K562 (cell line): Measurements from ENCODE around the gene HOXB4. TPM values are rescaled to one million over a fixed set of nuclear protein-coding genes. Genes with fewer than 3 reads are reported as not detected.
A peak's percentile ranks its signal among the peaks of the same experiment; 100 is the strongest.

Experiments
- BRD9 ChIP-seq: fragments of 450-650 bp; IDR thresholded peaks from 2 replicates; pipeline ENCODE4 v1.6.1; 2018; ENCODE audit warnings: low read depth; ENCODE audit not compliant: partially characterized antibody
- E2F6 ChIP-seq, 2 experiments: IDR thresholded peaks; 2 replicates each; pipeline ENCODE4 v1.6.1; 2011; ENCODE audit warnings: borderline replicate concordance in 1 of 2, control low read depth in 1 of 2, low read depth in 1 of 2, low read length in 1 of 2, mild to moderate bottlenecking in 1 of 2, mixed read lengths in 1 of 2, moderate library complexity in 1 of 2; ENCODE audit not compliant: insufficient read depth in 1 of 2, insufficient read length in 1 of 2, poor library complexity in 1 of 2, severe bottlenecking in 1 of 2; ENCODE audit errors: extremely low read depth in 1 of 2
- FOS ChIP-seq: IDR thresholded peaks from 3 replicates; pipeline ENCODE4 v1.6.1; 2011; ENCODE audit not compliant: insufficient read length; ENCODE audit errors: extremely low read depth
- KDM5B ChIP-seq: fragments of 200-600 bp; sonication (generic); IDR thresholded peaks from 2 replicates; pipeline ENCODE4 v1.6.1; 2012; ENCODE audit warnings: low read depth, mild to moderate bottlenecking, moderate library complexity, low read length, control low read depth, inconsistent platforms; ENCODE audit not compliant: insufficient replicate concordance
- PTTG1 ChIP-seq: fragments of 450-650 bp; IDR thresholded peaks from 2 replicates; pipeline ENCODE4 v1.6.1; 2016; ENCODE audit warnings: low read depth, mild to moderate bottlenecking, missing genetic modification characterization, missing compliant biosample characterization
- ZBTB7A ChIP-seq: IDR thresholded peaks from 2 replicates; pipeline ENCODE4 v1.6.1; 2011; ENCODE audit warnings: low read depth, mild to moderate bottlenecking, low read length, moderate library complexity, borderline replicate concordance; ENCODE audit not compliant: control insufficient read depth
- ZNF512 ChIP-seq: IDR thresholded peaks from 2 replicates; pipeline ENCODE4 v1.6.1; 2016; ENCODE audit warnings: missing genetic modification characterization, missing compliant biosample characterization
- polyA plus RNA-seq, 8 experiments: library from polyadenylated mRNA; depleted of rRNA in 4 of 8; stranded (reverse) in 5 of 8; unstranded in 3 of 8; fragments of >200 nt; fragmentation: Nextera tagmentation in 2 of 8; fragmentation: Illumina TruSeq in 1 of 8; extraction: Ambion mirVana in 2 of 8; extraction: Trizol in 1 of 8; gene quantifications; 2 replicates each; pipeline versions ENCODE4 v1.2.1 to v1.2.3, GENCODE V29; 2011 to 2014; ENCODE audit warnings: inconsistent platforms in 1 of 8, missing spikeins in 1 of 8
- total RNA-seq, 7 experiments: library from RNA; depleted of rRNA in 6 of 7; stranded (reverse); fragments of >200 nt in 6 of 7; fragmentation: Illumina TruSeq in 2 of 7; extraction: Trizol in 2 of 7; gene quantifications; 2 replicates each; pipeline versions ENCODE4 v1.2.1 to v1.2.3, GENCODE V29; 2011 to 2021; ENCODE audit warnings: low replicate concordance in 1 of 7
- TF ChIP-seq, protein P1 (sequence below): fragments of 450-650 bp; IDR thresholded peaks from 2 replicates; pipeline ENCODE4 v1.6.1; 2016; ENCODE audit warnings: mild to moderate bottlenecking, moderate library complexity

HOXB4 gene
- total and polyA plus RNA-seq, 9 of the 15 experiments (the other 6 are each of a cell fraction or from before 2014, with no cell fraction given): 1.6 to 34.9 (median 14.9) TPM

DNA sequence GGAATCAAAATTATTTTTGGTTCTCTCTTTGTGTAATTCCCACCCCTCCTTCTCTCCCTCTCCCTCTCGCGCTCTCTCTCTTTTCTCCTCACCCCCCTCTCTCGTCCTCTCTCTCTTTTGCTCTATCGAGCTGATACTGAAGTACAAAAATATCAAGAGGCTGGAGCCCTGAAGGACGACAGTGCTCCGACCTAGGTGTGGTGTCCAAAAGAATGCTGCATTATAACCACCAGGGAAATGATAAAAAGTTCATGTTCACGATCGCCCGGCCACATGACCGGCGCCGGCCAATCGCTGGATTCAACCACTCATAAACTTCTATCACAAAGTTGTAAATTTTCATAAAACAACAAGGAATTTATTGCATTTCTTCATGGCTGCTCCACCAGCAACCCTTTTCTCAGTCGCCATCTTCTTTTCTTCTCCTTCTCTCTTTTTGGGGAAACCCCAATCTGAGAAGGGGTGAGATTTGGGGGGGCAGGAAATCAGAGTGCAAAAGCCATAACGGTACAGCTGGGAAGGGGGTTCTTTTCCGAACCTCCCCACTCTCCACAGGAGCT lies 26.7 kb upstream of the HOXB4 start, which contains the start of gene HOXB6 (continued):
- TF ChIP-seq E2F6 (IDR thresholded peaks at IDR 0.05; ENCODE audit: borderline replicate concordance in 1 of 2, extremely low read depth in 1 of 2, insufficient read depth in 1 of 2, insufficient read length in 1 of 2, low read depth in 1 of 2, low read length in 1 of 2, poor library complexity in 1 of 2, severe bottlenecking in 1 of 2) (peak in 1 of 2 experiments; percentile 27), FOS (peak; percentile 13), BRD9 (peak; percentile 28), KDM5B (peak; percentile 66), ZNF512 (peak; percentile 78; the same call in 1 of the 2 replicates), ZBTB7A (0 out of 2 replicates have a peak, but pooled peaks have one; percentile 1), PTTG1 (tag) (no peak)
- TF ChIP-seq, protein P1, sequence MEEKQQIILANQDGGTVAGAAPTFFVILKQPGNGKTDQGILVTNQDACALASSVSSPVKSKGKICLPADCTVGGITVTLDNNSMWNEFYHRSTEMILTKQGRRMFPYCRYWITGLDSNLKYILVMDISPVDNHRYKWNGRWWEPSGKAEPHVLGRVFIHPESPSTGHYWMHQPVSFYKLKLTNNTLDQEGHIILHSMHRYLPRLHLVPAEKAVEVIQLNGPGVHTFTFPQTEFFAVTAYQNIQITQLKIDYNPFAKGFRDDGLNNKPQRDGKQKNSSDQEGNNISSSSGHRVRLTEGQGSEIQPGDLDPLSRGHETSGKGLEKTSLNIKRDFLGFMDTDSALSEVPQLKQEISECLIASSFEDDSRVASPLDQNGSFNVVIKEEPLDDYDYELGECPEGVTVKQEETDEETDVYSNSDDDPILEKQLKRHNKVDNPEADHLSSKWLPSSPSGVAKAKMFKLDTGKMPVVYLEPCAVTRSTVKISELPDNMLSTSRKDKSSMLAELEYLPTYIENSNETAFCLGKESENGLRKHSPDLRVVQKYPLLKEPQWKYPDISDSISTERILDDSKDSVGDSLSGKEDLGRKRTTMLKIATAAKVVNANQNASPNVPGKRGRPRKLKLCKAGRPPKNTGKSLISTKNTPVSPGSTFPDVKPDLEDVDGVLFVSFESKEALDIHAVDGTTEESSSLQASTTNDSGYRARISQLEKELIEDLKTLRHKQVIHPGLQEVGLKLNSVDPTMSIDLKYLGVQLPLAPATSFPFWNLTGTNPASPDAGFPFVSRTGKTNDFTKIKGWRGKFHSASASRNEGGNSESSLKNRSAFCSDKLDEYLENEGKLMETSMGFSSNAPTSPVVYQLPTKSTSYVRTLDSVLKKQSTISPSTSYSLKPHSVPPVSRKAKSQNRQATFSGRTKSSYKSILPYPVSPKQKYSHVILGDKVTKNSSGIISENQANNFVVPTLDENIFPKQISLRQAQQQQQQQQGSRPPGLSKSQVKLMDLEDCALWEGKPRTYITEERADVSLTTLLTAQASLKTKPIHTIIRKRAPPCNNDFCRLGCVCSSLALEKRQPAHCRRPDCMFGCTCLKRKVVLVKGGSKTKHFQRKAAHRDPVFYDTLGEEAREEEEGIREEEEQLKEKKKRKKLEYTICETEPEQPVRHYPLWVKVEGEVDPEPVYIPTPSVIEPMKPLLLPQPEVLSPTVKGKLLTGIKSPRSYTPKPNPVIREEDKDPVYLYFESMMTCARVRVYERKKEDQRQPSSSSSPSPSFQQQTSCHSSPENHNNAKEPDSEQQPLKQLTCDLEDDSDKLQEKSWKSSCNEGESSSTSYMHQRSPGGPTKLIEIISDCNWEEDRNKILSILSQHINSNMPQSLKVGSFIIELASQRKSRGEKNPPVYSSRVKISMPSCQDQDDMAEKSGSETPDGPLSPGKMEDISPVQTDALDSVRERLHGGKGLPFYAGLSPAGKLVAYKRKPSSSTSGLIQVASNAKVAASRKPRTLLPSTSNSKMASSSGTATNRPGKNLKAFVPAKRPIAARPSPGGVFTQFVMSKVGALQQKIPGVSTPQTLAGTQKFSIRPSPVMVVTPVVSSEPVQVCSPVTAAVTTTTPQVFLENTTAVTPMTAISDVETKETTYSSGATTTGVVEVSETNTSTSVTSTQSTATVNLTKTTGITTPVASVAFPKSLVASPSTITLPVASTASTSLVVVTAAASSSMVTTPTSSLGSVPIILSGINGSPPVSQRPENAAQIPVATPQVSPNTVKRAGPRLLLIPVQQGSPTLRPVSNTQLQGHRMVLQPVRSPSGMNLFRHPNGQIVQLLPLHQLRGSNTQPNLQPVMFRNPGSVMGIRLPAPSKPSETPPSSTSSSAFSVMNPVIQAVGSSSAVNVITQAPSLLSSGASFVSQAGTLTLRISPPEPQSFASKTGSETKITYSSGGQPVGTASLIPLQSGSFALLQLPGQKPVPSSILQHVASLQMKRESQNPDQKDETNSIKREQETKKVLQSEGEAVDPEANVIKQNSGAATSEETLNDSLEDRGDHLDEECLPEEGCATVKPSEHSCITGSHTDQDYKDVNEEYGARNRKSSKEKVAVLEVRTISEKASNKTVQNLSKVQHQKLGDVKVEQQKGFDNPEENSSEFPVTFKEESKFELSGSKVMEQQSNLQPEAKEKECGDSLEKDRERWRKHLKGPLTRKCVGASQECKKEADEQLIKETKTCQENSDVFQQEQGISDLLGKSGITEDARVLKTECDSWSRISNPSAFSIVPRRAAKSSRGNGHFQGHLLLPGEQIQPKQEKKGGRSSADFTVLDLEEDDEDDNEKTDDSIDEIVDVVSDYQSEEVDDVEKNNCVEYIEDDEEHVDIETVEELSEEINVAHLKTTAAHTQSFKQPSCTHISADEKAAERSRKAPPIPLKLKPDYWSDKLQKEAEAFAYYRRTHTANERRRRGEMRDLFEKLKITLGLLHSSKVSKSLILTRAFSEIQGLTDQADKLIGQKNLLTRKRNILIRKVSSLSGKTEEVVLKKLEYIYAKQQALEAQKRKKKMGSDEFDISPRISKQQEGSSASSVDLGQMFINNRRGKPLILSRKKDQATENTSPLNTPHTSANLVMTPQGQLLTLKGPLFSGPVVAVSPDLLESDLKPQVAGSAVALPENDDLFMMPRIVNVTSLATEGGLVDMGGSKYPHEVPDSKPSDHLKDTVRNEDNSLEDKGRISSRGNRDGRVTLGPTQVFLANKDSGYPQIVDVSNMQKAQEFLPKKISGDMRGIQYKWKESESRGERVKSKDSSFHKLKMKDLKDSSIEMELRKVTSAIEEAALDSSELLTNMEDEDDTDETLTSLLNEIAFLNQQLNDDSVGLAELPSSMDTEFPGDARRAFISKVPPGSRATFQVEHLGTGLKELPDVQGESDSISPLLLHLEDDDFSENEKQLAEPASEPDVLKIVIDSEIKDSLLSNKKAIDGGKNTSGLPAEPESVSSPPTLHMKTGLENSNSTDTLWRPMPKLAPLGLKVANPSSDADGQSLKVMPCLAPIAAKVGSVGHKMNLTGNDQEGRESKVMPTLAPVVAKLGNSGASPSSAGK: peak; percentile 30
